ENCODE measurements around the gene MEGF6. TPM values are rescaled to one million over a fixed set of nuclear protein-coding genes. Genes with fewer than 3 reads are reported as not detected.

MEGF6 gene
- total and polyA plus RNA-seq, 2 donors (not counting 1 experiment from before 2014, with no cell fraction given): 43.2 to 77.3 TPM

- WGBS (ENCODE audit: insufficient coverage): 91% methylated on average over 17 of the region's 20 CpGs
- no peaks in the 10 kb centered on the region for H4K20me1 ChIP-seq (ENCODE audit: control insufficient read depth, insufficient read depth, low read length, poor library complexity, severe bottlenecking)
- no peak for ATAC-seq (ENCODE audit: low read depth)
- no peak overlapping the region for H2AFZ ChIP-seq (ENCODE audit: insufficient read depth, low read depth, low read length, poor library complexity, severe bottlenecking)
- CTCF ChIA-PET: no interaction called here
- no peaks in the 10 kb centered on the region for H3K9me3 Mint-ChIP-seq (ENCODE audit: insufficient read depth)
- no peaks in the 10 kb centered on the region for H3K79me2 ChIP-seq (ENCODE audit: control insufficient read depth, insufficient read depth, low read length)
- H3K36me3 ChIP-seq (replicated peaks in 1 of 2; ENCODE audit: control extremely low read depth in 1 of 2, control insufficient read depth in 1 of 2, extremely low read depth in 1 of 2, insufficient read depth in 2 of 2, low read length in 1 of 2): no peaks in the 10 kb centered on the region
- POLR2A ChIA-PET: no interaction called here
- H3K9ac ChIP-seq (ENCODE audit: low read length): no peak overlapping the region
- no peak overlapping the region for H3K27ac Mint-ChIP-seq
- no peak overlapping the region for H3K4me2 ChIP-seq (replicated peaks; ENCODE audit: low read depth, low read length, poor library complexity, severe bottlenecking)
- no peak for DNase-seq
- H3K4me3 Mint-ChIP-seq: no peak overlapping the region
- H3K27ac ChIP-seq (ENCODE audit: low read length in 2 of 2): no peak overlapping the region
- H3K4me1 ChIP-seq (ENCODE audit: control insufficient read depth in 2 of 2, insufficient read depth in 2 of 2, low read length in 2 of 2): no peaks in the 10 kb centered on the region
- peaks cover 4% of the 10 kb centered on the region for H3K4me1 Mint-ChIP-seq
- peaks cover 0 to 3% (median 0%) of the 10 kb centered on the region in 3 donors for H3K9me3 ChIP-seq (ENCODE audit: control extremely low read depth in 1 of 3, control insufficient read depth in 2 of 3, insufficient read depth in 1 of 3, low read length in 2 of 3)
- H3K27me3 ChIP-seq (replicated peaks in 1 of 4; ENCODE audit: control extremely low read depth in 1 of 4, control insufficient read depth in 3 of 4, insufficient read depth in 4 of 4, low read length in 3 of 4): no peaks in the 10 kb centered on the region
- H3K4me3 ChIP-seq (ENCODE audit: control extremely low read depth in 1 of 5, extremely low read depth in 1 of 5, insufficient read depth in 1 of 5, low read depth in 2 of 5, low read length in 4 of 5): no peak overlapping the region
- intact Hi-C loops (cut with micrococcal nuclease): no loop called here
- TF ChIP-seq EZH2 (IDR thresholded peaks at IDR 0.05; ENCODE audit: borderline replicate concordance, insufficient read depth, low read depth, low read length, poor library complexity, severe bottlenecking) (no peak), CTCF (IDR thresholded peaks at IDR 0.05) (no peak)
- H3K27me3 Mint-ChIP-seq: no peaks in the 10 kb centered on the region
These were observed 137.9 kb downstream of the MEGF6 start for GRCh38 chr1:3473381-3473844.

- CTCF ChIA-PET: interaction anchor here (1.8 kb wide), 1 partner anchor 20 kb away, joined by 4 read pairs; no protein-coding TSS in a partner anchor
- WGBS (ENCODE audit: insufficient coverage): 86% methylated on average over 11 of the region's 17 CpGs
These were observed 138.4 kb downstream of the MEGF6 start for GRCh38 chr1:3472906-3473305.

More at GRCh38 chr1:3472906-3473305, 138.4 kb downstream of the MEGF6 start:
- no peak overlapping the region for H3K9ac ChIP-seq (ENCODE audit: low read length)
- H3K36me3 ChIP-seq (replicated peaks in 1 of 2; ENCODE audit: control extremely low read depth in 1 of 2, control insufficient read depth in 1 of 2, extremely low read depth in 1 of 2, insufficient read depth in 2 of 2, low read length in 1 of 2): no peaks in the 10 kb centered on the region
- no peaks in the 10 kb centered on the region for H3K27me3 Mint-ChIP-seq
- H3K27ac ChIP-seq (ENCODE audit: low read length in 2 of 2): no peak overlapping the region
- H2AFZ ChIP-seq (ENCODE audit: insufficient read depth, low read depth, low read length, poor library complexity, severe bottlenecking): no peak overlapping the region
- no peaks in the 10 kb centered on the region for H3K79me2 ChIP-seq (ENCODE audit: control insufficient read depth, insufficient read depth, low read length)
- ATAC-seq (ENCODE audit: low read depth) (no peak), DNase-seq (no peak)
- no peaks in the 10 kb centered on the region for H3K9me3 Mint-ChIP-seq (ENCODE audit: insufficient read depth)
- intact Hi-C loops (cut with micrococcal nuclease): no loop called here
- H3K4me1 Mint-ChIP-seq: peaks cover 4% of the 10 kb centered on the region
- no peaks in the 10 kb centered on the region for H3K4me1 ChIP-seq (ENCODE audit: control insufficient read depth in 2 of 2, insufficient read depth in 2 of 2, low read length in 2 of 2)
- peaks cover 0 to 3% (median 0%) of the 10 kb centered on the region in 3 donors for H3K9me3 ChIP-seq (ENCODE audit: control extremely low read depth in 1 of 3, control insufficient read depth in 2 of 3, insufficient read depth in 1 of 3, low read length in 2 of 3)
- H3K4me3 ChIP-seq (ENCODE audit: control extremely low read depth in 1 of 5, extremely low read depth in 1 of 5, insufficient read depth in 1 of 5, low read depth in 2 of 5, low read length in 4 of 5): no peak overlapping the region
- no peak overlapping the region for H3K27ac Mint-ChIP-seq
- no peaks in the 10 kb centered on the region for H4K20me1 ChIP-seq (ENCODE audit: control insufficient read depth, insufficient read depth, low read length, poor library complexity, severe bottlenecking)
- POLR2A ChIA-PET: no interaction called here
- no peak overlapping the region for H3K4me3 Mint-ChIP-seq
- TF ChIP-seq EZH2 (IDR thresholded peaks at IDR 0.05; ENCODE audit: borderline replicate concordance, insufficient read depth, low read depth, low read length, poor library complexity, severe bottlenecking) (no peak), CTCF (IDR thresholded peaks at IDR 0.05) (no peak)
- no peak overlapping the region for H3K4me2 ChIP-seq (replicated peaks; ENCODE audit: low read depth, low read length, poor library complexity, severe bottlenecking)
- no peaks in the 10 kb centered on the region for H3K27me3 ChIP-seq (replicated peaks in 1 of 4; ENCODE audit: control extremely low read depth in 1 of 4, control insufficient read depth in 3 of 4, insufficient read depth in 4 of 4, low read length in 3 of 4)
